GM18868 (cell line): ENCODE data around the gene UNC93B1.
"Not testable (repeated sequence)": the region's sequence is repeated elsewhere in the genome, so short reads cannot be mapped to it uniquely, and the experiment has no call there.

Experiments used
- ATAC-seq: cut with Tn5 transposase; IDR thresholded peaks from one replicate; pipeline ENCODE4 v1.9.1; 2021; ENCODE audit warnings: mild to moderate bottlenecking, moderate library complexity; ENCODE audit not compliant: unreplicated experiment

UNC93B1 gene

DNA sequence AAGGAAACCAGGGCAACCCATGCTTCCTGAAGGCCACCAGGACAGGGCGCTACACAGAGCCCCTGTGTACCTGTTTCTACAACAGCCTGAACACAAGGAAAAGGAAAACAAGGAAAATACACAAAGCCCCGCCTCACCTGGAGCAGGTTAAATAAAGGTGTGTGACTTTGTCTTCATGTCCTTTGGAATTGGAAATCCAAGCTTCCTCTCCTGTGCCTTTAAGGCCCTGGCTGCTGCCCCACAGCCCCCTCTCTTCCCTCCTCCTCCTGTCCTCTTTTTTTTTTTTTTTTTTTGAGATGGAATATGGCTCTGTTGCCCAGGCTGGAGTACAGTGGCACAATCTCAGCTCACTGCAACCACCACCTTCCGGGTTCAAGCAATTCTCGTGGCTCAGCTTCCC, 57.5 kb downstream of the UNC93B1 start:
- not testable (repeated sequence) for ATAC-seq

GRCh38 chr11:67943406-67943805, 60.5 kb downstream of the UNC93B1 start:
- ATAC-seq, result not testable (repeated sequence)
